IMR-90 (cell line): ENCODE data around the gene CRTAP. TPM values are rescaled to one million over a fixed set of nuclear protein-coding genes. Genes with fewer than 3 reads are reported as not detected.

Experiments
- ATAC-seq: fragments of 200-7000 bp; cut with Tn5 transposase; 2 replicates; pipeline ENCODE4 v1.9.1; 2020; ENCODE audit warnings: low read depth, mild to moderate bottlenecking, moderate library complexity
- Bru-seq: library from RNA; stranded (reverse); fragments of 400-500 nt; gene quantifications from one replicate; lab custom pipeline; 2021; lab: Mats Ljungman, UMichigan
- BruChase-seq, 2 experiments: library from RNA; stranded (reverse); fragments of 400-500 nt; gene quantifications; one replicate each; lab custom pipeline; 2021; lab: Mats Ljungman, UMichigan
- BruUV-seq: library from RNA; stranded (reverse); fragments of 400-500 nt; replicated peaks from 2 replicates; lab custom pipeline; 2021; lab: Mats Ljungman, UMichigan
- CTCF ChIA-PET: fragments of 300-600 bp; formaldehyde crosslinking; extraction: SDS; loops from one replicate; lab custom pipeline; 2021; ENCODE audit warnings: antibody characterized with exemption; lab: Yijun Ruan, JAX
- POLR2A ChIA-PET: fragments of 300-600 bp; sonication (Branson Sonifier 250); formaldehyde crosslinking; loops from one replicate; lab custom pipeline; 2022; ENCODE audit warnings: antibody characterized with exemption; ENCODE audit not compliant: unreplicated experiment; lab: Charles Lee
- DNase-seq: peaks from one replicate; pipeline ENCODE4 v3.0.0; 2013
- H2AFZ ChIP-seq: replicated peaks from 2 replicates; pipeline ENCODE3; 2013; ENCODE audit warnings: low read length, mild to moderate bottlenecking; ENCODE audit not compliant: poor library complexity
- H2AK5ac ChIP-seq: 2 replicates; pipeline ENCODE4 v1.6.1; 2013; ENCODE audit warnings: low read depth, low read length, inconsistent platforms
- H2AK9ac ChIP-seq: replicated peaks from 2 replicates; pipeline ENCODE3; 2013; ENCODE audit warnings: mild to moderate bottlenecking, low read depth, low read length, moderate library complexity; ENCODE audit not compliant: poor library complexity
- H2BK120ac ChIP-seq: 2 replicates; pipeline ENCODE4 v1.6.1; 2013; ENCODE audit warnings: low read depth, low read length, inconsistent platforms
- H2BK15ac ChIP-seq: 3 replicates; pipeline ENCODE4 v1.6.1; 2013; ENCODE audit warnings: low read depth, low read length, inconsistent platforms
- H2BK20ac ChIP-seq: 2 replicates; pipeline ENCODE4 v1.6.1; 2013; ENCODE audit warnings: low read depth, mild to moderate bottlenecking, inconsistent platforms, low read length, moderate library complexity
- H2BK5ac ChIP-seq: 2 replicates; pipeline ENCODE4 v1.6.1; 2013; ENCODE audit warnings: mild to moderate bottlenecking, low read depth, low read length, inconsistent platforms; ENCODE audit not compliant: poor library complexity, severe bottlenecking
- H3K14ac ChIP-seq: replicated peaks from 2 replicates; pipeline ENCODE4 v1.6.1; 2013; ENCODE audit warnings: low read depth, low read length, inconsistent platforms
- H3K18ac ChIP-seq: 2 replicates; pipeline ENCODE4 v1.6.1; 2013; ENCODE audit warnings: low read depth, low read length, control low read depth
- H3K23ac ChIP-seq: 2 replicates; pipeline ENCODE4 v1.6.1; 2013; ENCODE audit warnings: low read depth, low read length, inconsistent platforms
- H3K27ac ChIP-seq: 2 replicates; pipeline ENCODE4 v1.5.1; 2013; ENCODE audit warnings: mild to moderate bottlenecking, control low read depth, low read length; ENCODE audit not compliant: insufficient read depth
- H3K27me3 ChIP-seq: 2 replicates; pipeline ENCODE4 v1.6.1; 2013; ENCODE audit warnings: low read length; ENCODE audit not compliant: control insufficient read depth, insufficient read depth
- H3K36me3 ChIP-seq: 2 replicates; pipeline ENCODE4 v1.6.1; 2013; ENCODE audit warnings: low read length, mixed read lengths; ENCODE audit not compliant: control insufficient read depth, insufficient read depth
- H3K4ac ChIP-seq: 2 replicates; pipeline ENCODE4 v1.6.1; 2013; ENCODE audit warnings: low read depth, low read length, inconsistent platforms
- H3K4me1 ChIP-seq: 2 replicates; pipeline ENCODE4 v1.6.1; 2013; ENCODE audit warnings: low read length, mixed read lengths; ENCODE audit not compliant: control insufficient read depth, insufficient read depth
- H3K4me2 ChIP-seq: 2 replicates; pipeline ENCODE4 v1.6.1; 2013; ENCODE audit warnings: low read depth, mild to moderate bottlenecking, control low read depth, low read length, moderate library complexity
- H3K4me3 ChIP-seq: 2 replicates; pipeline ENCODE4 v1.5.1; 2013; ENCODE audit warnings: low read depth, mild to moderate bottlenecking, control low read depth, low read length, moderate library complexity; ENCODE audit not compliant: insufficient read depth
- H3K56ac ChIP-seq: 2 replicates; pipeline ENCODE4 v1.6.1; 2013; ENCODE audit warnings: low read length, inconsistent platforms; ENCODE audit not compliant: insufficient read depth; ENCODE audit errors: extremely low read depth
- H3K79me1 ChIP-seq, 2 experiments: 2 replicates each; pipeline ENCODE4 v1.6.1; 2013; ENCODE audit warnings: low read length in 2 of 2, inconsistent platforms in 1 of 2, low read depth in 1 of 2
- H3K9ac ChIP-seq: 2 replicates; pipeline ENCODE4 v1.6.1; 2013; ENCODE audit warnings: low read depth, low read length, control low read depth
- H3K9me1 ChIP-seq: 2 replicates; pipeline ENCODE4 v1.6.1; 2013; ENCODE audit warnings: low read length, inconsistent platforms; ENCODE audit not compliant: insufficient read depth
- H3K9me3 ChIP-seq: 2 replicates; pipeline ENCODE4 v1.6.1; 2013; ENCODE audit warnings: low read length; ENCODE audit not compliant: control insufficient read depth, insufficient read depth
- H4K20me1 ChIP-seq: 2 replicates; pipeline ENCODE4 v1.6.1; 2013; ENCODE audit warnings: low read length, inconsistent platforms; ENCODE audit not compliant: insufficient read depth
- H4K5ac ChIP-seq: 2 replicates; pipeline ENCODE4 v1.6.1; 2013; ENCODE audit warnings: mild to moderate bottlenecking, low read depth, low read length, control low read depth
- H4K8ac ChIP-seq, 2 experiments: 2 replicates each; pipeline ENCODE4 v1.6.1; 2013; ENCODE audit warnings: low read depth in 2 of 2, low read length in 2 of 2, control low read depth in 1 of 2, inconsistent platforms in 1 of 2
- H4K91ac ChIP-seq: 2 replicates; pipeline ENCODE4 v1.6.1; 2013; ENCODE audit warnings: low read depth, low read length, inconsistent platforms; ENCODE audit not compliant: insufficient read depth
- BHLHE40 ChIP-seq: fragments of 150-350 bp; IDR thresholded peaks from 2 replicates; pipeline ENCODE4 v1.6.1; 2016; ENCODE audit warnings: mild to moderate bottlenecking, low read depth, low read length
- FOS ChIP-seq: fragments of 150-350 bp; IDR thresholded peaks from 2 replicates; pipeline ENCODE4 v1.6.1; 2016; ENCODE audit warnings: low read depth, low read length
- MAFK ChIP-seq: IDR thresholded peaks from 2 replicates; pipeline ENCODE4 v1.6.1; 2012; ENCODE audit warnings: low read depth, low read length, improper control_type of control experiment
- MAZ ChIP-seq: IDR thresholded peaks from 2 replicates; pipeline ENCODE4 v1.6.1; 2012; ENCODE audit warnings: low read depth, mild to moderate bottlenecking, low read length, improper control_type of control experiment, moderate library complexity, borderline replicate concordance
- MXI1 ChIP-seq: IDR thresholded peaks from 2 replicates; pipeline ENCODE4 v1.6.1; 2012; ENCODE audit warnings: low read depth, mild to moderate bottlenecking, low read length, moderate library complexity, borderline replicate concordance
- RCOR1 ChIP-seq: IDR thresholded peaks from 2 replicates; pipeline ENCODE4 v1.6.1; 2012; ENCODE audit warnings: mild to moderate bottlenecking, low read length, improper control_type of control experiment; ENCODE audit not compliant: insufficient replicate concordance
- RFX5 ChIP-seq: IDR thresholded peaks from 2 replicates; pipeline ENCODE4 v1.8.0; 2012; ENCODE audit warnings: low read depth, mild to moderate bottlenecking, low read length, moderate library complexity
- WGBS, 2 experiments: methylation state at CpG; one replicate each; pipeline versions ENCODE4 v1.1.5 to v1.1.7; 2013; ENCODE audit warnings: missing lambda C conversion rate in 2 of 2; ENCODE audit not compliant: insufficient read length in 1 of 2; ENCODE audit errors: extremely low coverage in 2 of 2; 5-methylcytosine and 5-hydroxymethylcytosine counted together
- dilution Hi-C: fragments of 300-500 bp; cut with HindIII; formaldehyde crosslinking; loops from one replicate; pipeline ENCODE4 v1.14.3; 2018; ENCODE audit warnings: low sequenced_read_pairs; ENCODE audit not compliant: unreplicated experiment
- in situ Hi-C: fragments of 300-500 bp; cut with MboI; formaldehyde crosslinking; loops from 3 replicates; pipeline ENCODE4 v1.14.3; 2019; ENCODE audit warnings: low sequenced_read_pairs, inconsistent platforms, mixed read lengths
- intact Hi-C: fragments of 100-400 bp; cut with micrococcal nuclease; formaldehyde crosslinking; loops from 2 replicates; pipeline ENCODE4 v1.10.0; 2022
- long read RNA-seq: library from polyadenylated mRNA; unstranded; transcript quantifications from one replicate; pipeline ENCODE4 v2.0.0, GENCODE V29; 2021; ENCODE audit not compliant: unreplicated experiment
- polyA plus RNA-seq, 3 experiments: library from polyadenylated mRNA; depleted of rRNA; stranded (reverse); fragments of >200 nt; gene quantifications; 2 replicates each; pipeline ENCODE4 v1.2.3, GENCODE V29; 2012; ENCODE audit warnings: low replicate concordance in 1 of 3
- total RNA-seq: library from RNA; depleted of rRNA; stranded (reverse); fragments of >200 nt; gene quantifications from 2 replicates; pipeline ENCODE4 v1.2.3, GENCODE V29; 2012; rRNA removed

CRTAP gene
- 86.9 and 108 TPM in 2 replicates for total RNA-seq
- 205 and 208 TPM in 2 replicates for polyA plus RNA-seq (2012; rRNA removed)
- polyA plus RNA-seq (2012; cell fraction: cytosol; rRNA removed): 105 and 123 TPM in 2 replicates
- polyA plus RNA-seq (2012; cell fraction: nucleus; rRNA removed; ENCODE audit: low replicate concordance): 30.4 and 63.0 TPM in 2 replicates
- Bru-seq, nascent RNA: percentile 69 among the genes with signal in this experiment
- BruChase-seq, experiment 1, labeled RNA remaining after a 6-hour chase: percentile 77 among the genes with signal in this experiment
- percentile 73 among the genes with signal in this experiment for BruChase-seq, experiment 2, labeled RNA remaining after a 2-hour chase
- long read RNA-seq, full-length matches to known transcripts: 185 of 245 reads
- long read RNA-seq, partial matches to known transcripts: 49 of 245 reads
- long read RNA-seq, other reads (novel, unspliced or antisense): 11 of 245 reads

- peak within 1 kb of the TSS; percentile 95 for H2AFZ ChIP-seq
- 0 out of 2 replicates have a peak within 1 kb of the TSS, but pooled peaks have one; percentile 44 for H3K23ac ChIP-seq
- no peaks in the 10 kb centered on the region for H3K9me3 ChIP-seq
- 1% methylated on average over 50 of the region's 98 CpGs; no CpG with 5 or more reads in 1 of the 2 experiments for WGBS, 2 experiments
- intact Hi-C loops (loop anchor here (1.0 to 5.0 kb wide), 2 partner anchors 17 to 603 kb away; partner anchors contain the start of genes CLASP2, GLB1 and TMPPE), in situ Hi-C loops (no loop called here), dilution Hi-C loops (no loop called here)
- CTCF ChIA-PET: no interaction called here
- peak within 1 kb of the TSS; percentile 53 to 76; a peak in 3 of 4 replicates for H4K8ac ChIP-seq
- H2BK20ac ChIP-seq: no peak within 1 kb of the TSS
- H3K4me1 ChIP-seq: no peaks in the 10 kb centered on the region; the same call in 1 of the 2 replicates
- peaks cover 8% of the 10 kb centered on the region; the same call in 1 of the 2 replicates for H4K20me1 ChIP-seq
- DNase-seq (peak; percentile 94), ATAC-seq (peak; percentile 91)
- peaks cover 20 to 34% of the 10 kb centered on the region in 2 experiments for H3K79me1 ChIP-seq
- peak within 1 kb of the TSS; percentile 57; the same call in 1 of the 2 replicates for H2AK5ac ChIP-seq
- peak within 1 kb of the TSS; percentile 67 for H3K4ac ChIP-seq
- no peaks in the 10 kb centered on the region for H3K27me3 ChIP-seq
- peak within 1 kb of the TSS; percentile 78 for H3K4me3 ChIP-seq
- peak within 1 kb of the TSS; percentile 43 for H4K5ac ChIP-seq
- H3K56ac ChIP-seq: peak within 1 kb of the TSS; percentile 69
- peaks cover 3% of the 10 kb centered on the region; the same call in 1 of the 2 replicates for H3K9me1 ChIP-seq
- no peak within 1 kb of the TSS for H2BK15ac ChIP-seq
- POLR2A ChIA-PET: no interaction called here
- H2BK120ac ChIP-seq: no peak within 1 kb of the TSS
- BruUV-seq: TSS peak; percentile 100
- peak within 1 kb of the TSS; percentile 48 for H2BK5ac ChIP-seq
- peak within 1 kb of the TSS; percentile 63; the same call in 1 of the 2 replicates for H4K91ac ChIP-seq
- peak within 1 kb of the TSS; percentile 82 for H3K27ac ChIP-seq
- peak within 1 kb of the TSS; percentile 53 for H3K14ac ChIP-seq
- peak within 1 kb of the TSS; percentile 89 for H3K4me2 ChIP-seq
- H2AK9ac ChIP-seq: peak within 1 kb of the TSS; percentile 83
- peaks cover 2% of the 10 kb centered on the region; the same call in 1 of the 2 replicates for H3K36me3 ChIP-seq
- H3K9ac ChIP-seq: peak within 1 kb of the TSS; percentile 74
- H3K18ac ChIP-seq: peak within 1 kb of the TSS; percentile 11; the same call in 1 of the 2 replicates
- TF ChIP-seq MAZ (no peak), MAFK (no peak), FOS (no peak), MXI1 (peak; percentile 53; the same call in 1 of the 2 replicates), BHLHE40 (no peak), RCOR1 (peak; percentile 8), RFX5 (no peak)
Observed at GRCh38 chr3:33113772-33114621, at the start of gene CRTAP. CRTAP (plus strand) TSS chr3:33114014; CDS start chr3:33114078, 64 bp downstream.
